Kidney (tissue), 14 donors: Measurements from ENCODE around the gene ZDHHC1. TPM values are rescaled to one million over a fixed set of nuclear protein-coding genes. Genes with fewer than 3 reads are reported as not detected.
A peak's percentile ranks its signal among the peaks of the same experiment; 100 is the strongest.

ENCODE experiments used
- DNase-seq, 5 donors: peaks; one replicate each; pipeline ENCODE4 v3.0.0-alpha.2; 2013 to 2020
- FAIRE-seq: peaks from 2 replicates; lab custom pipeline; 2012; peaks lifted over from hg19 to GRCh38; lab: Jason Lieb, UNC
- H3K27ac ChIP-seq, 2 donors: one replicate each; pipeline ENCODE4 v1.7.0; 2013; ENCODE audit warnings: low read depth in 2 of 2, low read length in 2 of 2, inconsistent platforms in 1 of 2
- H3K27me3 ChIP-seq: one replicate; pipeline ENCODE4 v1.7.1; 2013; ENCODE audit warnings: low read length, inconsistent platforms; ENCODE audit not compliant: control insufficient read depth, insufficient read depth
- H3K36me3 ChIP-seq, 3 donors: one replicate each; pipeline versions ENCODE4 v1.7.0 to v1.7.1; 2013; ENCODE audit warnings: low read length in 3 of 3, control low read depth in 1 of 3, inconsistent platforms in 1 of 3; ENCODE audit not compliant: insufficient read depth in 3 of 3, control insufficient read depth in 2 of 3
- H3K4me1 ChIP-seq, 3 donors: one replicate each; pipeline versions ENCODE4 v1.7.0 to v1.7.1; 2013; ENCODE audit warnings: low read length in 3 of 3, inconsistent platforms in 1 of 3, low read depth in 1 of 3; ENCODE audit not compliant: control insufficient read depth in 2 of 3, insufficient read depth in 2 of 3
- H3K4me3 ChIP-seq, 3 donors: one replicate each; pipeline versions ENCODE4 v1.7.0 to v1.8.1; 2013; ENCODE audit warnings: low read length in 3 of 3, control low read depth in 1 of 3, inconsistent platforms in 1 of 3
- H3K9ac ChIP-seq, 3 donors: one replicate each; pipeline versions ENCODE4 v1.7.0 to v1.7.1; 2013; ENCODE audit warnings: low read length in 3 of 3, control low read depth in 1 of 3, inconsistent platforms in 1 of 3
- H3K9me3 ChIP-seq, 3 donors: one replicate each; pipeline versions ENCODE4 v1.7.0 to v1.7.1; 2013; ENCODE audit warnings: low read length in 3 of 3, control low read depth in 1 of 3, inconsistent platforms in 1 of 3; ENCODE audit not compliant: control insufficient read depth in 2 of 3, insufficient read depth in 1 of 3
- CTCF ChIP-seq: IDR thresholded peaks from 3 replicates; pipeline ENCODE4 v1.5.1; 2012; ENCODE audit warnings: mild to moderate bottlenecking, moderate library complexity, borderline replicate concordance; ENCODE audit not compliant: insufficient read depth; ENCODE audit errors: extremely low read depth
- intact Hi-C: fragments of 100-400 bp; cut with DNase I; formaldehyde crosslinking; loops from one replicate; pipeline ENCODE4 v1.11.1; 2022
- polyA plus RNA-seq: library from polyadenylated mRNA; stranded (reverse); fragments of 350-450 nt; fragmentation: Illumina TruSeq; extraction: RNeasy Lipid Tissue Mini Kit (QIAGEN cat#74804); gene quantifications from one replicate; pipeline ENCODE4 v1.2.3, GENCODE V29; 2014; ENCODE audit warnings: low read depth, low replicate concordance; ENCODE audit not compliant: insufficient read depth
- total RNA-seq: library from RNA; stranded (reverse); fragmentation: NEBNext Ultra II Directional; extraction: Animal tissue kit (Norgen Biotek cat#: 25700); gene quantifications from one replicate; pipeline ENCODE4 v1.2.1, GENCODE V29; 2021
- donor health status: control.
- donor health status: control.
- donor health status: control.
- donor health status: control.
- donor health status: control.
- donor health status: DM: yes; HTN: yes; CAD: no.
- donor health status: Normal renal cell carcinoma (clear cell type).

Gene ZDHHC1
- total and polyA plus RNA-seq, 2 donors from 2014 or later: 14.6 to 23.6 TPM

- DNase-seq: peak in 3 of 5 donors; percentile 44 to 91 (median 50)
- Histone ChIP-seq H3K27ac (peak overlapping the region; percentile 64 to 94), H3K4me3 (no peak overlapping the region), H3K27me3 (no peaks in the 10 kb centered on the region), H3K4me1 (peaks cover 0 to 78% (median 76%) of the 10 kb centered on the region in 3 donors), H3K9ac (peak overlapping the region in 2 of 3 donors; percentile 30 to 77), H3K9me3 (no peaks in the 10 kb centered on the region), H3K36me3 (peaks cover 0 to 8% (median 7%) of the 10 kb centered on the region in 3 donors)
- intact Hi-C loops: no loop called here
- TF ChIP-seq CTCF: peak; percentile 40
- FAIRE-seq: no peak
These were observed 31.3 kb upstream of the ZDHHC1 start for GRCh38 chr16:67447508-67448076.

- TF ChIP-seq CTCF: no peak
- H3K27me3 ChIP-seq: no peaks in the 10 kb centered on the region
- FAIRE-seq (no peak), DNase-seq (no peak)
- H3K27ac ChIP-seq: peak overlapping the region; percentile 64 to 94
- H3K9me3 ChIP-seq: no peaks in the 10 kb centered on the region
- peaks cover 0 to 83% (median 79%) of the 10 kb centered on the region in 3 donors for H3K4me1 ChIP-seq
- no peak overlapping the region for H3K4me3 ChIP-seq
- intact Hi-C loops: no loop called here
- H3K36me3 ChIP-seq: peaks cover 0 to 5% (median 4%) of the 10 kb centered on the region in 3 donors
- H3K9ac ChIP-seq: peak overlapping the region in 2 of 3 donors; percentile 30 to 77
These were observed 30.8 kb upstream of the ZDHHC1 start for GRCh38 chr16:67446968-67447507.

GRCh38 chr16:67445913-67446907 is 29.9 kb upstream of the ZDHHC1 start:
- FAIRE-seq (no peak), DNase-seq (peak; percentile 57 to 89 (median 70))
- Histone ChIP-seq H3K36me3 (no peaks in the 10 kb centered on the region), H3K9me3 (no peaks in the 10 kb centered on the region), H3K4me3 (no peak overlapping the region), H3K27ac (peak overlapping the region; percentile 62 to 94), H3K9ac (peak overlapping the region in 2 of 3 donors; percentile 43 to 77), H3K27me3 (no peaks in the 10 kb centered on the region), H3K4me1 (peaks cover 3 to 83% (median 80%) of the 10 kb centered on the region in 3 donors)
- intact Hi-C loops: no loop called here
- no peak for TF ChIP-seq CTCF
